Sigmoid colon (tissue), 4 donors: ENCODE measurements around the gene DDX5.

ENCODE experiments used
- CTCF ChIP-seq, 4 experiments: fragments of 450-650 bp in 3 of 4; fragments of 200-600 bp in 1 of 4; IDR thresholded peaks; one replicate each; pipeline ENCODE4 v1.5.1; 2016 to 2019; ENCODE audit warnings: antibody characterized with exemption in 4 of 4, mild to moderate bottlenecking in 3 of 4, moderate library complexity in 2 of 4
- POLR2AphosphoS5 ChIP-seq, 4 donors: sonication (generic); formaldehyde crosslinking; IDR thresholded peaks; one replicate each; pipeline ENCODE4 v1.6.1; 2017; ENCODE audit warnings: antibody characterized with exemption in 4 of 4

GRCh38 chr17:64531955-64532371 lies 25.9 kb upstream of the DDX5 start:
- TF ChIP-seq CTCF (IDR thresholded peaks at IDR 0.05) (no peak), POLR2AphosphoS5 (IDR thresholded peaks at IDR 0.05) (no peak)
